ENCODE results near the gene NTRK2.

Gene NTRK2

DNA sequence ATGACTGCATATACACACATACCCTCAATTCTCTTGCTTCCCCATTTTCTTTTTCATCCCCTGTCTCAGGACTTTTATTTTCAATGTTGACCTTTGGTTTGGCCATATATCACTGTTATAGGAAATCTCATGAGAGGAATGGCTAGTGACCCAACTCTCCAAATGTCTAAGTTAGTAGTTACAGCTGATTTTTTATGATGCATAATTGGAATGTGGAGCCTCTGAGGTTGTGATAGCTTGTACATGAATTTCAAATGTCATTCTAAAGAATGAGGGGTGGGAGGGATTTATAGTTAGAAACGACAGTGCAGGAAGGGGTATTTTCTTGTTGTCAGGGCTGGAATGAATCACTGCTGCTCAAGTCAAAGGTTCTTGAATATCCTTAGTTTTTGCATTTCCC is 356.1 kb downstream of the NTRK2 start:
- no peak for ATAC-seq
- TF ChIP-seq ZC3H10 (CRISPR knock-in tag; IDR thresholded peaks at IDR 0.05) (no peak), ZNF565 (CRISPR knock-in tag; conservative IDR thresholded peaks at IDR 0.05; ENCODE audit: low read depth) (no peak)

DNA sequence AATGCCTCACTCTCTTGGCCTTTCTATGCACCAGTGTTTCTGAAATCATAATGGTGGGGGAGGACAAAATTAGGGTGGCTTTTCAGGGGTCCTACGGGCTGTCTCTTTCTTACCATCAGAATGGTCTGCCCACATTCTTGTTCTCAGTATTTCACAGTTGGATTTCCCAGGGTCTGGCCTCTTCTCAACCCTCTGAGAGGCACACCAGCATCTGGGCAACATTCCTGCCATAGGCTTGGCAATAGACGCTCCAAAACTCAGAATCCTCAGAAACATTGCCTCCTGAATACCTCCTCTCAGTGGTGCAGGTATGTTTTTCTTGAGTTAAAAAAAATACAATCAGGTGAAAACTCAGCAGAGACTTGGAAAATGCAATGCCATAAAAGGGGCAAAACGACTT is 358.3 kb downstream of the NTRK2 start:
- TF ChIP-seq GLIS3 (CRISPR knock-in tag; IDR thresholded peaks at IDR 0.05) (no peak), SNAI2 (CRISPR knock-in tag; IDR thresholded peaks at IDR 0.05) (no peak), OSR1 (CRISPR knock-in tag; IDR thresholded peaks at IDR 0.05) (no peak), TOX (CRISPR knock-in tag; IDR thresholded peaks at IDR 0.05; ENCODE audit: borderline replicate concordance) (no peak), CSDC2 (CRISPR knock-in tag; IDR thresholded peaks at IDR 0.05) (no peak), RARB (CRISPR knock-in tag; IDR thresholded peaks at IDR 0.05) (no peak), ARNTL (CRISPR knock-in tag; IDR thresholded peaks at IDR 0.05; ENCODE audit: borderline replicate concordance, low read depth) (no peak), BACH2 (CRISPR knock-in tag; IDR thresholded peaks at IDR 0.05; ENCODE audit: borderline replicate concordance) (no peak), TCF4 (CRISPR knock-in tag; IDR thresholded peaks at IDR 0.05; ENCODE audit: borderline replicate concordance) (no peak), ESRRG (CRISPR knock-in tag; IDR thresholded peaks at IDR 0.05) (no peak), ZNF8 (CRISPR knock-in tag; IDR thresholded peaks at IDR 0.05) (no peak), PPARA (CRISPR knock-in tag; IDR thresholded peaks at IDR 0.05; ENCODE audit: borderline replicate concordance) (no peak), ZC3H10 (CRISPR knock-in tag; IDR thresholded peaks at IDR 0.05) (no peak)
- TF ChIP-seq, protein P1, sequence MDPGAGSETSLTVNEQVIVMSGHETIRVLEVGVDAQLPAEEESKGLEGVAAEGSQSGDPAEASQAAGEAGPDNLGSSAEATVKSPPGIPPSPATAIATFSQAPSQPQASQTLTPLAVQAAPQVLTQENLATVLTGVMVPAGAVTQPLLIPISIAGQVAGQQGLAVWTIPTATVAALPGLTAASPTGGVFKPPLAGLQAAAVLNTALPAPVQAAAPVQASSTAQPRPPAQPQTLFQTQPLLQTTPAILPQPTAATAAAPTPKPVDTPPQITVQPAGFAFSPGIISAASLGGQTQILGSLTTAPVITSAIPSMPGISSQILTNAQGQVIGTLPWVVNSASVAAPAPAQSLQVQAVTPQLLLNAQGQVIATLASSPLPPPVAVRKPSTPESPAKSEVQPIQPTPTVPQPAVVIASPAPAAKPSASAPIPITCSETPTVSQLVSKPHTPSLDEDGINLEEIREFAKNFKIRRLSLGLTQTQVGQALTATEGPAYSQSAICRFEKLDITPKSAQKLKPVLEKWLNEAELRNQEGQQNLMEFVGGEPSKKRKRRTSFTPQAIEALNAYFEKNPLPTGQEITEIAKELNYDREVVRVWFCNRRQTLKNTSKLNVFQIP (CRISPR knock-in tag; IDR thresholded peaks at IDR 0.05; ENCODE audit: borderline replicate concordance, low read depth): no peak
- TF ChIP-seq, protein P2, sequence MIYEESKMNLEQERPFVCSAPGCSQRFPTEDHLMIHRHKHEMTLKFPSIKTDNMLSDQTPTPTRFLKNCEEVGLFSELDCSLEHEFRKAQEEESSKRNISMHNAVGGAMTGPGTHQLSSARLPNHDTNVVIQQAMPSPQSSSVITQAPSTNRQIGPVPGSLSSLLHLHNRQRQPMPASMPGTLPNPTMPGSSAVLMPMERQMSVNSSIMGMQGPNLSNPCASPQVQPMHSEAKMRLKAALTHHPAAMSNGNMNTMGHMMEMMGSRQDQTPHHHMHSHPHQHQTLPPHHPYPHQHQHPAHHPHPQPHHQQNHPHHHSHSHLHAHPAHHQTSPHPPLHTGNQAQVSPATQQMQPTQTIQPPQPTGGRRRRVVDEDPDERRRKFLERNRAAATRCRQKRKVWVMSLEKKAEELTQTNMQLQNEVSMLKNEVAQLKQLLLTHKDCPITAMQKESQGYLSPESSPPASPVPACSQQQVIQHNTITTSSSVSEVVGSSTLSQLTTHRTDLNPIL (CRISPR knock-in tag; IDR thresholded peaks at IDR 0.05; ENCODE audit: low read depth): no peak
- TF ChIP-seq, protein P3, sequence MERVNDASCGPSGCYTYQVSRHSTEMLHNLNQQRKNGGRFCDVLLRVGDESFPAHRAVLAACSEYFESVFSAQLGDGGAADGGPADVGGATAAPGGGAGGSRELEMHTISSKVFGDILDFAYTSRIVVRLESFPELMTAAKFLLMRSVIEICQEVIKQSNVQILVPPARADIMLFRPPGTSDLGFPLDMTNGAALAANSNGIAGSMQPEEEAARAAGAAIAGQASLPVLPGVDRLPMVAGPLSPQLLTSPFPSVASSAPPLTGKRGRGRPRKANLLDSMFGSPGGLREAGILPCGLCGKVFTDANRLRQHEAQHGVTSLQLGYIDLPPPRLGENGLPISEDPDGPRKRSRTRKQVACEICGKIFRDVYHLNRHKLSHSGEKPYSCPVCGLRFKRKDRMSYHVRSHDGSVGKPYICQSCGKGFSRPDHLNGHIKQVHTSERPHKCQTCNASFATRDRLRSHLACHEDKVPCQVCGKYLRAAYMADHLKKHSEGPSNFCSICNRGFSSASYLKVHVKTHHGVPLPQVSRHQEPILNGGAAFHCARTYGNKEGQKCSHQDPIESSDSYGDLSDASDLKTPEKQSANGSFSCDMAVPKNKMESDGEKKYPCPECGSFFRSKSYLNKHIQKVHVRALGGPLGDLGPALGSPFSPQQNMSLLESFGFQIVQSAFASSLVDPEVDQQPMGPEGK (CRISPR knock-in tag; IDR thresholded peaks at IDR 0.05; ENCODE audit: borderline replicate concordance): no peak
- ATAC-seq: no peak

DNA sequence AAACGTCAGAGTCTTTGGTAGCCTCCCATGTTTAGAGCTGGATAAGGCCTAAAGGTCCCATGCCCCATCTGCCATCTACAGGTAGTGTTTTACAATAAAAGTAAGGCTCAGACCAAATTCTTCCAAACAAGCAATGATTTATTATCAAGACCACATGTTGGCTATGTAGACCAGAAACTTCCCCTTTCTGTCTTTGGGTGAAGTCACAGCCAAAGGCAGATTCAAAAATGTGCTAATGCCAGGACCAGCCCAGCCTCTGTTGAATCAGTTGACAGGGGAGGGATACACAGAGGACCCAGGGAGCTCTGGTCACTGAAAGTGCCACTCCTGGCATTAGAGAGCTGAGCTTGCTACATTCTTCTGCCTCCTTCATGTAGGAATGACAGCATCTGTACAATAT is 360.8 kb downstream of the NTRK2 start:
- no peak for TF ChIP-seq SNAI2 (CRISPR knock-in tag; IDR thresholded peaks at IDR 0.05)
- TF ChIP-seq, protein P3 (CRISPR knock-in tag; IDR thresholded peaks at IDR 0.05; ENCODE audit: borderline replicate concordance): no peak
- TF ChIP-seq ZFP30 (CRISPR knock-in tag; IDR thresholded peaks at IDR 0.05): no peak
- no peak for TF ChIP-seq ZNF70 (CRISPR knock-in tag; IDR thresholded peaks at IDR 0.05)
- no peak for TF ChIP-seq RARB (CRISPR knock-in tag; IDR thresholded peaks at IDR 0.05)
- TF ChIP-seq TOX (CRISPR knock-in tag; IDR thresholded peaks at IDR 0.05; ENCODE audit: borderline replicate concordance): no peak
- TF ChIP-seq CSDC2 (CRISPR knock-in tag; IDR thresholded peaks at IDR 0.05): no peak
- TF ChIP-seq BACH2 (CRISPR knock-in tag; IDR thresholded peaks at IDR 0.05; ENCODE audit: borderline replicate concordance): no peak
- TF ChIP-seq ZNF8 (CRISPR knock-in tag; IDR thresholded peaks at IDR 0.05): no peak
- TF ChIP-seq, protein P4, sequence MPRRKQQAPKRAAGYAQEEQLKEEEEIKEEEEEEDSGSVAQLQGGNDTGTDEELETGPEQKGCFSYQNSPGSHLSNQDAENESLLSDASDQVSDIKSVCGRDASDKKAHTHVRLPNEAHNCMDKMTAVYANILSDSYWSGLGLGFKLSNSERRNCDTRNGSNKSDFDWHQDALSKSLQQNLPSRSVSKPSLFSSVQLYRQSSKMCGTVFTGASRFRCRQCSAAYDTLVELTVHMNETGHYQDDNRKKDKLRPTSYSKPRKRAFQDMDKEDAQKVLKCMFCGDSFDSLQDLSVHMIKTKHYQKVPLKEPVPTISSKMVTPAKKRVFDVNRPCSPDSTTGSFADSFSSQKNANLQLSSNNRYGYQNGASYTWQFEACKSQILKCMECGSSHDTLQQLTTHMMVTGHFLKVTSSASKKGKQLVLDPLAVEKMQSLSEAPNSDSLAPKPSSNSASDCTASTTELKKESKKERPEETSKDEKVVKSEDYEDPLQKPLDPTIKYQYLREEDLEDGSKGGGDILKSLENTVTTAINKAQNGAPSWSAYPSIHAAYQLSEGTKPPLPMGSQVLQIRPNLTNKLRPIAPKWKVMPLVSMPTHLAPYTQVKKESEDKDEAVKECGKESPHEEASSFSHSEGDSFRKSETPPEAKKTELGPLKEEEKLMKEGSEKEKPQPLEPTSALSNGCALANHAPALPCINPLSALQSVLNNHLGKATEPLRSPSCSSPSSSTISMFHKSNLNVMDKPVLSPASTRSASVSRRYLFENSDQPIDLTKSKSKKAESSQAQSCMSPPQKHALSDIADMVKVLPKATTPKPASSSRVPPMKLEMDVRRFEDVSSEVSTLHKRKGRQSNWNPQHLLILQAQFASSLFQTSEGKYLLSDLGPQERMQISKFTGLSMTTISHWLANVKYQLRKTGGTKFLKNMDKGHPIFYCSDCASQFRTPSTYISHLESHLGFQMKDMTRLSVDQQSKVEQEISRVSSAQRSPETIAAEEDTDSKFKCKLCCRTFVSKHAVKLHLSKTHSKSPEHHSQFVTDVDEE (CRISPR knock-in tag; IDR thresholded peaks at IDR 0.05): no peak
- TF ChIP-seq GLIS3 (CRISPR knock-in tag; IDR thresholded peaks at IDR 0.05): no peak
- no peak for ATAC-seq
